HG03565 (cell line): ENCODE data around the gene CARD6.
"Not testable (repeated sequence)": the region's sequence is repeated elsewhere in the genome, so short reads cannot be mapped to it uniquely, and the experiment has no call there.

Source experiments
- ATAC-seq: cut with Tn5 transposase; IDR thresholded peaks from one replicate; pipeline ENCODE4 v1.9.1; 2021; ENCODE audit warnings: mild to moderate bottlenecking, moderate library complexity; ENCODE audit not compliant: unreplicated experiment

CARD6 gene, protein sequence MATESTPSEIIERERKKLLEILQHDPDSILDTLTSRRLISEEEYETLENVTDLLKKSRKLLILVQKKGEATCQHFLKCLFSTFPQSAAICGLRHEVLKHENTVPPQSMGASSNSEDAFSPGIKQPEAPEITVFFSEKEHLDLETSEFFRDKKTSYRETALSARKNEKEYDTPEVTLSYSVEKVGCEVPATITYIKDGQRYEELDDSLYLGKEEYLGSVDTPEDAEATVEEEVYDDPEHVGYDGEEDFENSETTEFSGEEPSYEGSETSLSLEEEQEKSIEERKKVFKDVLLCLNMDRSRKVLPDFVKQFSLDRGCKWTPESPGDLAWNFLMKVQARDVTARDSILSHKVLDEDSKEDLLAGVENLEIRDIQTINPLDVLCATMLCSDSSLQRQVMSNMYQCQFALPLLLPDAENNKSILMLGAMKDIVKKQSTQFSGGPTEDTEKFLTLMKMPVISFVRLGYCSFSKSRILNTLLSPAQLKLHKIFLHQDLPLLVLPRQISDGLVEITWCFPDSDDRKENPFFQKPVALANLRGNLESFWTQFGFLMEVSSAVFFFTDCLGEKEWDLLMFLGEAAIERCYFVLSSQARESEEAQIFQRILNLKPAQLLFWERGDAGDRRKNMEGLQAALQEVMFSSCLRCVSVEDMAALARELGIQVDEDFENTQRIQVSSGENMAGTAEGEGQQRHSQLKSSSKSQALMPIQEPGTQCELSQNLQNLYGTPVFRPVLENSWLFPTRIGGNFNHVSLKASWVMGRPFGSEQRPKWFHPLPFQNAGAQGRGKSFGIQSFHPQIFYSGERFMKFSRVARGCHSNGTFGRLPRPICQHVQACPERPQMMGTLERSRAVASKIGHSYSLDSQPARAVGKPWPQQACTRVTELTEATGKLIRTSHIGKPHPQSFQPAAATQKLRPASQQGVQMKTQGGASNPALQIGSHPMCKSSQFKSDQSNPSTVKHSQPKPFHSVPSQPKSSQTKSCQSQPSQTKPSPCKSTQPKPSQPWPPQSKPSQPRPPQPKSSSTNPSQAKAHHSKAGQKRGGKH

DNA sequence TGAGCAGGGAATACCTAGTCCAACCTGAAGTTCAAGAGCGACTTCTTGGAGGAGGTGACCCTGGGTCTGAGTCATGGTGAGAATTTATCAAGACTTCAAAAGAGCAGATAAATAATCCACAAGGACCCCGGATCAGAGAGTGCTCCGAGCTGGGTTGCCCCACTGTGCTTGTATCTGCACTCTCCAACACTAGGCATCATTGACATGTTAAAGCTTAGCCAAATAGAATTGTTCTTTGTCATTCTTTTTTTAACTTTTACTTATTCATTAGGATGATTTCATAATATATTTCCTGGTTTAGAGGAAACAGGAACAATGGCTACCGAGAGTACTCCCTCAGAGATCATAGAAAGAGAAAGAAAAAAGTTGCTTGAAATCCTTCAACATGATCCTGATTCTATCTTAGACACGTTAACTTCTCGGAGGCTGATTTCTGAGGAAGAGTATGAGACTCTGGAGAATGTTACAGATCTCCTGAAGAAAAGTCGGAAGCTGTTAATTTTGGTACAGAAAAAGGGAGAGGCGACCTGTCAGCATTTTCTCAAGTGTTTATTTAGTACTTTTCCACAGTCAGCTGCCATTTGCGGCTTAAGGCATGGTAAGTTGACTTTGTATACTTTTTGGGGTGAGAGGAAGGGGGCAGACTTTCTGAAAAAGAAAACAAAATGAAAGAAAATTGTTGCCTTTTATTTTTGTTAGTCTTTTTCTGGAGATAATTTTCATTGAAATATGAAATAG is at the start of gene CARD6:
TSS of gene CARD6 (plus strand) at position 300 of the 738 bp plus-strand sequence. CDS start at position 316, 16 bp downstream.
- peak; percentile 36 for ATAC-seq

DNA sequence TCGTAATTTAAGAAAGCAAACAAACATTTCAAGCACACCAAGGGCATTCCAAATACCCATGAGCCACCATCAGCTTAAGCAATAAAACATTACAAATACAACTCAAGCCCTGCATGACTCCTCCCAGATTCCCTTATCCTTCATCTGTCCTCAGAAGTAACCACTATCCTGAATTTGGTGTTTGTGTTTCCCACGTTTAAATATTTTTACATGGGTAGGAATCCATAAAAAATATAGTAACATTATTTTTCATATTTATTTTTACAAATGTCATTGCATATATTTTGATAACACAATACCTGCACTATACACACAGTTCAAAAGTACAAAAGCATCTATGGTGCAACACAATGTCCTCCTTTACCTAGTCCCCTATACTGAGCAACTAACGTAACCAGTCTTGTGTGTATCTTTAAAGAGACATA is 49.4 kb upstream of the CARD6 start:
- no peak for ATAC-seq

DNA sequence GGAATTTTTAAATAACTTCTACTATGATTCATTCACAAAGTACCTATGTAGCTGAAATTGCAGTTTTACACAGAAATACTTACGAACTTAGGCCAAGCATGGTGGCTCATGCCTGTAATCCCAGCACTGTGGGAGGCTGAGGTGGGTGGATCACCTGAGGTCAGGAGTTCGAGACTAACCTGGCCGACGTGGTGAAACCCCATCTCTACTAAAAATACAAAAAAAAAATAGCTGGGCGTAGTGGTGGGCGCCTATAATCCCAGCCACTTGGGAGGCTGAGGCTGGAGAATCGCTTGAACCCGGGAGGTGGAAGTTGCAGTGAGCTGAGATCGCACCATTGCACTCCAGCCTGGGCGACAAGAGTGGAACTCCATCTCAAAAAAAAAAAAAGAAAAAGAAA is 48.5 kb upstream of the CARD6 start:
- not testable (repeated sequence) for ATAC-seq

DNA sequence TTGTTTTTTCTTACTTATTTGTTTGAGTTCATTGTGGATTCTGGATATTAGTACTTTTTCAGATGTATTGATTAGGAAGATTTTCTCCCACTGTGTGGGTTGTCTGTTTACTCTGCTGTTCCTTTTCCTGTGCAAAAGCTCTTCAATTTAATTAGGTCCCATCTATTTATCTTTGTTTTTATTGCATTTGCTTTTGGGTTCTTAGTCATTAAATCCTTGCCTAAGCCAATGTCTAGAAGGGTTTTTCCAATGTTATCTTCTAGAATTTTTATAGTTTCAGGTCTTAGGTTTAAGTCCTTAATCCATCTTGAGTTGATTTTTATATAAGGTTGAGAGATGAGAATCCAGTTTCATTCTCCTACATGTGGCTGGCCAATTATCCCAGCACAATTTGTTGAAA is 46.8 kb upstream of the CARD6 start:
- not testable (repeated sequence) for ATAC-seq

DNA sequence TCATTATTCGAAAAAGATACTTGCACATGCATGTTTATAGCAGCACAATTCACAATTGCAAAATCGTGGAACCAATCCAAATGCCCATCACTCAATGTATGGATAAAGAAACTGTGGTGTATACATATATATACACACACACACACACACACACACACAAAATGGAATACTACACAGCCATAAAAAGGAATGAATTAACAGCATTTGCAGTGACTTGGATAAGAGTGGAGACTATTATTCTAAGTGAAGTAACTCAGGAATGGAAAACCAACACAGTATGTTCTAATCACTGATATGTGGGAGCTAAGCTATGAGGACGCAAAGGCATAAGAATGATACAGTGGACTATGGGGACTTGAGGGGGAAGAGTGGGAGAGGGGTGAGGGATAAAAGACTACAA is 46.3 kb upstream of the CARD6 start:
- ATAC-seq = not testable (repeated sequence)

DNA sequence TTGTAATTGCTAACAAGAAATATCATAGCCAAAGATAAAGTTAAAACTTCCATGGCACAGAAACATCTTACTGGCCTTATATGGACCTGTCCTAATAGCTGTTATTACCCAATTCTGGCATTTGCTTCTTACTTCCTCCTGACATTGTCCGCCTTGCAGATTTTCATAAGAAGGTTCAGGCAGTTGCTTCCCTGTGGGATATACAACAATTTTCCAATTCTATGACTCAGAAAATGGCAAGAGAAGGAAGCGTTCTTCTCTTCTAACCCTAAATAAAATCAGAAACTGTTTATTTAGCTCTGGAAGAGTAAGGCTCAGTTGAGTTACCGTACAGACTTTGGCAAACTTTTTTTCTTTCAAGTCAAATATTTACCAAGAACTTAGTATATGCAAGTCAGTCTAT is 44.7 kb upstream of the CARD6 start:
- ATAC-seq = no peak

DNA sequence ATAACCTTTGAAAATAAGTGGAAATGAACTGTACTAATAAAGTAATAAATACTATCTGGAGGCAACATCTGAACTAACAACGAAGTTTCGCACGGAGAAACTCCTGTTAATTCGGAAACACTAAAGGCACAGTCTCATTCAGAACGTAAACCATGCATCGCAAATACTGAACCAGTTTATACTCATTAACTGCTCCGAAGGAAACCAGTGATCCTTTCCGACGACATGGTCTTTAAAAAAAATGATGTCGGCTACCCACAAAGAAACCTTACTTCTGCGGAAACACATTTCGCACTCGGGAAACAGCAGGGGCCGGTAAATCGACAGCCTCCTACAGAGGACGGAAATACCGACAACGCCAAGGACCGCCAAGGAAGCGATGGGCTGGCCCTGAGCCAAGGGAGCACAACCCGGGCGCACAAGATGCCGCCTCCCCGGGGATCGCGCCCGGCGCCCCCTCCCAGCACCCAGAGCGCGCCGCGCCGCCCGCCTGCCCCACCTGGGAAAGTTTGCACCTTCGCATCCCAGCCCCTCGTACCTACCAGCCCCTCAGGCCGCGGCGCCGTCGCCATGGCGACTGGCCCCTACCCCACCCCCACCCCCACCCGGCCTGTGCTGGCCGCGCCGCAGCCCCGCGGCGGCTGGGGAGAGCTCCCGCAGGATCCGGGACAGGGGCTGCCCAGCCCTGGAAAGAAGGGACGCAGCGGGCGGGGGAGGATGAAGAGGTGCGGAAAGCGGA is 43.7 kb upstream of the CARD6 start:
- peak; percentile 22 for ATAC-seq

DNA sequence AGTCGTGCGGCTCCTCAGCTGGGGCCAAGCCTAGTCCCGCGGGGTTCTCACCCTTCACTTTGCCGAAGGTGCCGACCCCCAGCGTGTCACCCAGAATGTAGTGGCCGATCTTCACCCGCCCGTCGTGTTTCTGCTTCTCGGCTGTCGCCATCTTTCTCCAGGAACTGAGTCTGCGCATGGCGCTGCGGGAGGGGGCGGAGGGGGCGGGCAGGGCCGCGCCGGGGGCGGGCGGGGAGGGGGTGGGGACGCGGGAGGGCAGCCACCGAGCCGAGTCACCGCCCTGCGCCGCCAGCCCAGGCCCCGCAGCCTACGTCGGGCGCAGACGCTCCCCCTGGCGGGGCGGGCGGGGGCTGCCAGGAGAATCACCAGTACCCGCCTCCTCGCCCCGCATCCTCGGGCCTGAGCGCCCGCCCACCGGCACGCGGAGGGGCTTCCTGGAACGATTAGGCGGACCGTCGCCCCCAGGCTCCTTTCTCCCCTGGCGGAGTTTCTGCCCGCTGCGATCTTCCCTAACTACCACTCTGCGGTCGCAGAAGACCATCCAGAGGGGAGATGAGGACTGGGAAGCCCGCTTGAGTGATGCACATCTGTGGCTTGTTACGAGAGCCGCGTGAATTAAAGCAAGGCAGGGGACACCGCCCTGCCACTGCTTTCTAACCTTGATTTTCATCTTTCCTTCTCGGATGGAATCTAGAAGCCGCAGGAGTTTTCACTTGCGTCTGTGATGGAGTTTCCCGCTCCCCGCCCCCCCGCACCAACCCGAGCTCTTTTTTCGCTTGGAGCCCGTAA is 43.0 kb upstream of the CARD6 start, which contains the start of gene PRKAA1:
TSS of gene PRKAA1 (minus strand) at position 363 of the 789 bp plus-strand sequence. CDS start at position 178, 185 bp downstream.
- ATAC-seq = peak; percentile 95

DNA sequence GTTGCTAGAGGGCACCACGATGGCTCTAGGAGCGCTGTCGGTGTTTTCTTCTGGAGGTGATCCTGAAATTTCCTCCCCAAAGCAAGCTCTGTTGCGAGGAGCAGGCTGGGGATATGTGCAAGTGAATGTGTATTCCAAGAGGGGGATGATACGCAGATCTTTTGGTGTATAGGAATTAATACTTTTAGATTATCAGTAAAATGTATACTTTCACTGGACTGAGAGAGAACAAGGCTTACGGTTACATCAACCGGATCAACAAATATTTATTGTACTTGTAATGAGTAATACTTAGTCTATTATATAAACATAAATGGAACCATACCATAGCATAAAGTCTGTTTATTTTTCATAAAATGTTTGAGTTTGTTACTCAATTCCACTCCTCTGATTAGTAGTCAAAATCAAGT is 42.4 kb upstream of the CARD6 start:
- no peak for ATAC-seq

DNA sequence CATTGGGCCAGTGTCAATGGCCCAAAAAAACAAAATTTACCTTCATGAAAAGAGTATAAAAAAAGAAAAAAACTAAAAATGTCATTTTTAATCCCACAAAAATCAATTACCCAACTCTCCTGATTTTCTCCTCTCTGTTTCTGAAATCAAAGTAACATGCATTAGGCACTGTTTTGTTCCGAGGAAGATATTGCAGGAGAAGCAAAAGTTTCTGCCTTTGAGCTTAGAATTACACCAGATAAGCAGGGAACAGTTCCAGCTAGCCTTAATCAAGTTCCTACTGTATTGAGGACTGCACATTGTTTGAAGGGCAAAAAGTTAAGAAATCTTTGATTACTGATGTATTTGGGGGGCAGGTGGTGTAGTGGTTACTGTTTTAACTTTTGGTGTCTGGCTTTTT is 41.9 kb upstream of the CARD6 start:
- no peak for ATAC-seq

DNA sequence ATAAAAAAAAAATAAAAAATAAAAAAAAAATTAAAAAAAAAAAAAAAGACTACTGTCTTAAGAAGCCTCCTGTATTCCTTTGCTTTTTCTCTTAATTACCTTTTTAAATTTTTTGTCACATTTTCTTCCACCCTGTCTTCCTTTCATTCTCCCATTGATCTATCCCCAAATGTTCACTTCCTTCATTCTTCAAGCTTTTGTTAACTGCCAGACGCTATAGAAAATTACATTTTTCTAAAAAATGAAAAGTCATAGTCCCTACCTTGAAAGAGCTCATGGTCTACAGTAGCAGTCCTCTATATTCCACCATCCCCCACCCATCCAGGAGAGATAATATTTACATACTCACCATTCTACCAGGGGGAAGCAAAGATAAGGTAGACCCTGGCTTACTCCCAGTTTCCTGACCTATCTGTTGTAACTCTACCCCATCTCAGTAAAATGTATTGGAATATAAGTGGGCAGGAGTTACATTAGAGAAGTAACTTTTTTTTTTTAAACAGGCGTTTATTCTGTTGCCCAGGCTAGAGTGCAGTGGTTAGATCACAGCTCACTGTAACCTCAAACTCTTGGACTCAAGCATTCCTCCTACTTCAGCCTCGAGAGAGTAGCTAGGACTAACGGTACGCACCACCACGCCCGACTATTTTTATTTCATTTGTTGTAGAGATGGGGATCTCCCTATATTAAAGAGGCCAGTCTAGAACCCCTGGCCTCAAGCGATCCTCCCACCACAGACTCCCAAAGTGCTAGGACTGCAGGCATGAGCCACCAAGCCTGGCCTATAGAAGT is 39.2 kb upstream of the CARD6 start:
- no peak for ATAC-seq

DNA sequence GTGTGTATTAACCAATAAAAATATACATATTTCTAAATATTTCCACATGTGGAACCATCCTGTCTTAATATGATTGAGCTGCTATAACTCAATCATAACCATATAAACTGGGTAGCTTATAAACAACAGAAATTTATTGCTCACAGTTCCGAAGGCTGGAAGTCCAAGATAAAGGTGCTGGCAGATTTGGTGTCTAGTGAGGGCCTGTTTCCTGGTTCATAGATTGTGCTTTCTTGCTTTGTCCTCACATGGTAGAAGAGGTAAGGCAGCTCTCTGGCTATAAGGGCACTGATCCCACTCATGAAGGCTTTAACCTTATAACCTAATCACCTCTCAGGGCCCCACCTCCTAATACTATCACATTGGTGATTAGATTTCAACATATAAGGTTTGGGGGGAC is 29.0 kb upstream of the CARD6 start:
- no peak for ATAC-seq

DNA sequence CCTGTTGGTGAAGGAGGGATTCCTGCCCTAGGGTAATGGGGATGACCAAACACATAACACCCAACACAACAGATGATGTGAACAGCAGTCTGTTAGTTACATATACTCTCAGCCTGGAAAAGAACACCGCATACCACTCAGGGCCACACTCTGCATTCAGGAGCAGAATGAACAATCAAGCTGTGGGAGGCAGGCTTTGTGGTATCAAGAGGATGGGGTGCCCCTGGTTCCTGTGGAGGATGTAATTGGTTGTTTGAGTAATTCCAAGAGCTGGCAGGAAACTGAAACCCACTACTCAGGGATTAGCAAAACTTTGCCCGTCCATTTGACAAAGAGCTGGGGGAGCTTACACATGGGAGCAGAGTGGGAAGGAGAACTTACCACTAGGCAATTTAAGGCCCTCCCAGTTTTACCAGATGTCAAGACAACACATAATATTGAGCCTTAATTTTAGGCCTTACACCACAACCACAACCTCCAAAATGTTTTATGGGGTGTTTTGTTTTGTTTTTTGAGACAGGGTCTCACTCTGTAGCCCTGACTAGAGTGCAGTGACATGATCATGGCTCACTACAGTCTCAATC is 27.4 kb upstream of the CARD6 start:
- no peak for ATAC-seq

DNA sequence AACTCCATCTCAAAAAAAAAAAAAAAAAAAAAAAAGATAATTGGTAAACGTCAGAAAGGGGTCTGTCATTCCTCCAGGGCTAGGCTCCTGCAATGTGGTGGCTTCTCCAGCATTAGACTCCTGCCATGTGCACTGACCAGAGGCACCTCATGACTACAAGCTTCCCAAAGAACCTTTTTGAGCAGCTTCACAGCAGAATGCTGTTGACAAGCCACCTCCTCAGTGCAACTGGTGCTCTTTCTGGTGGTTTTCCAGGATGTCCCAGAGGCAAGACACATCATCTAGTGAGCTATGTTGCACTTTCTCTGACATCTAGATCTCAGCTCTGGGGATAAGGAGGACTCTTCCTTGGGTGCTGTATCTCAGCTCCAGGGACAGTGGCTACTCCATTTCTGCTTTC is 17.7 kb upstream of the CARD6 start:
- ATAC-seq = no peak

DNA sequence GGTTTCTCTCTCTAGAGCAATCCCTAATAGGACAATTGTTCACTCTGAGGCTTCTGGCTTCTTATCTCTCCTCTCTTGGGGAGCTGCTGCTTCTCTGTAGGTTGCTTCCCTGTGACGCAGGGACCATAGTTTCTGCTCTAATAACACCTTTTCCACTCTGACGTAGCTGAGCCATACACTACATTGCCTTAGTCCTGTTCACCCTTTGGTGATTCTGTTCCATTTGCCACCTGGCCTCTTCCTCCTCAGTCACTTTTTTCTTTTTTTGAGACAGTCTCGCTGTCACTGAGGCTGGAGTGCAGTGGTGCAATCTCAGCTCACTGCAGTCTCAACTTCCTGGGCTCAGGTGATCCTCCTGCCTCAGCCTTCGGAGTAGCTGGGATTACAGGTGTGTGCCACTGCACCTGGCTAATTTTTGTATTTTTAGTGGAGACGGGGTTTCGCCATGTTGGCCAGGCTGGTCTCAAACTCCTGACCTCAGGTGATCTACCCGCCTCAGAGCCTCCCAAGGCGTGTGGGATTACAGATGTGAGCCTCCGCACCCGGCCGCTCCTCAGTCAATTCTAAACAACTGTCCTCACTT is 15.6 kb upstream of the CARD6 start:
- not testable (repeated sequence) for ATAC-seq

DNA sequence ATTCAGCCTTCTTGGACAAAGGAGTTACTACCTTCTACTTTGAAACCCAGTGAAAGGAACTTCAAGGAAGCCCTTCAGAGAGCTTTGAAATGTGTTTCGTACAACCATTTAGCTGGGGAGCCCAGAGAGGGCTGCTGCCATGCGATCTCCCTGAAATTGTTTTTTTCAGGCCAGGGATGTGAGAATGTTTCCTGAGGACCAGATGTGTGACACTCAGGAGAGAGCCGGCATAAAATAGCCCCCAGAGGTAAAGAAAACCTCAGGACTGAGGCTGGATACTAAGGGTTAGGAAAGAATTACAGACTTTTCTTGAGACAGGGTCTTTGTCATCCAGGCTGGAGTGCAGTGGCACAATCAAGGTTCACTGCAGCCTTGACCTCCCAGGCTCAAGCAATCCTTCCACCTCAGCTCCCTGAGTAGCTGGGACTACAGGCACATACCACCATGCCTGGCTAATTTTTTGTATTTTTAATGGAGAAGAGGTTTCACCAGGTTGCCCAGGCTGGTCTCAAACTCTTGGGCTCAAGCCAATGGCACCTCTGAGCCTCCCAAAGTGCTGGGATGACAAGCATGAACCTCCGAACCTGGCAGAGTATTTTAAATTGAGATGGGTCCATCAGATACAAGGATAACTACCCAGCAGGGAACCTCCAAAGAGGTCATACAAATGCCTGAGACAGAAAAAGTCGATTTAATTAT is 14.5 kb upstream of the CARD6 start:
- ATAC-seq = no peak
